Effector memory CD4-positive, alpha-beta T cell (primary cell): Measurements from ENCODE around the gene VPS51.
"Not testable (repeated sequence)": the region's sequence is repeated elsewhere in the genome, so short reads cannot be mapped to it uniquely, and the experiment has no call there.

Source experiments
- DNase-seq, 3 donors: peaks; one replicate each; pipeline ENCODE4 v3.0.0-alpha.2; 2020
- H3K27ac ChIP-seq: 2 replicates; pipeline ENCODE4 v1.7.0; 2013; ENCODE audit warnings: mild to moderate bottlenecking, low read length, moderate library complexity; ENCODE audit not compliant: insufficient read depth, poor library complexity, severe bottlenecking
- H3K27me3 ChIP-seq: replicated peaks from 2 replicates; pipeline ENCODE4 v1.7.0; 2013; ENCODE audit warnings: mild to moderate bottlenecking, low read length; ENCODE audit not compliant: insufficient read depth, control insufficient read depth, poor library complexity, severe bottlenecking
- H3K36me3 ChIP-seq: 2 replicates; pipeline ENCODE4 v1.7.0; 2013; ENCODE audit warnings: mild to moderate bottlenecking, low read length, moderate library complexity; ENCODE audit not compliant: control insufficient read depth, insufficient read depth
- H3K4me1 ChIP-seq: 2 replicates; pipeline ENCODE4 v1.7.0; 2013; ENCODE audit warnings: low read length, mild to moderate bottlenecking; ENCODE audit not compliant: control insufficient read depth, insufficient read depth, poor library complexity, severe bottlenecking
- H3K4me3 ChIP-seq: 2 replicates; pipeline ENCODE4 v1.7.0; 2013; ENCODE audit warnings: low read length, low read depth, mild to moderate bottlenecking; ENCODE audit not compliant: insufficient read depth, poor library complexity, severe bottlenecking
- H3K9me3 ChIP-seq: 2 replicates; pipeline ENCODE4 v1.7.0; 2013; ENCODE audit warnings: mild to moderate bottlenecking, low read length, moderate library complexity; ENCODE audit not compliant: control insufficient read depth

The VPS51 gene

DNA sequence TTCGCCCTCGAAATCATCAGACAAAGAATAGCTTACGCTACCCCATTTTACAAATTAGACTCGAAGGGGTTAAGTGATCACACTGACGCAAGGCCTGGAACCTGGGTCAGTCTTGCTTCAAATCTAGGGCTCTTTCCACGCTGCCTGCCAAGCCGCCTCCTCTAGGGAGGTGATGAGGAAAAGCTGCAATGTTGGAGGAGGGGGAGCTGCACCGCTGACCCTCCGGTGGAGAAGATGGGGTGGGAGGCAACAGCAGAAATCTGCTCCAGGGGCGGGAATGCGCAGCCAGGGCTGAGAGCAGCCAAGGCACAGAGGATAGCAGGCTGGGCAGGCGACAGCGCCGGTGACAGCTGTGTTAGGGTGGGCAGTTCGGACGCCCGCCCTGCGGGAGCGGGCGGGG is 37.7 kb downstream of the VPS51 start:
- H3K27me3 ChIP-seq = no peaks in the 10 kb centered on the region
- peaks cover 21% of the 10 kb centered on the region for H3K4me1 ChIP-seq
- H3K9me3 ChIP-seq = no peaks in the 10 kb centered on the region
- H3K36me3 ChIP-seq = peaks cover 43% of the 10 kb centered on the region
- peak overlapping the region; percentile 99 for H3K27ac ChIP-seq
- no peak for DNase-seq
- peak overlapping the region; percentile 83 for H3K4me3 ChIP-seq

DNA sequence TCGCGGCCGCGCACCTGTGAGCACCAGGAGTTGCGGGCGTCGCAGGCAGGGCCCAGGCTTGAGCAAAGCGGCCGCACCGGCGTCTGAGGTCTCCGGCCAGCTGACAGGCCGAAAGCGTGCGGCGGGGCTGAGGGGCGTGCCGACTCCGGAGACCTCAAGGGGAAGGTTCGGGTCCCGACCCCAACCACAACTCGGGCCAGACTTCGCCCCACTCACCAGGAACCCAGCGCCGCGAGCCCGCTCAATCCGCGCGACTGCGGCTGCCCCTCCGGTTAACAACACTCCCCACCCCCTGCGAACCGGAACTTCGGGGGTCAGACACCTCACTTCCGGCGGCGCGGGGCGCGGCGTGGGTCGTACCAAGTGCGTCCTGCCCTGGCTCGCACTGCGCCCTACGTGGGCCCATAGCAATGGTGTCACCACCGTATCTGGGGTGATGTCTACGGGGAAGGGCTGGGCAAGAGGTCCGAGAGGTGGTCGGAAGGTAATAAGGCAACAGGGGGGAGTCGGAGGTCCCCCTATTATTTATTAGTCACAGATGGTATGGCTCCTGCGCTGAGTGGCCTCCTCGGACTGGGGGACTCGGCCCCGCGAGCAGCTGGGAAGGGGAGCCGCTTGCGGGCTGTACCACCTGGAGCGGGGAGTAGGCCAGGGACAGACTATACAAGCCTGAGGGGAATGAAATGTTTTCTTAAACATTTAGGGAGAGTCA is 38.4 kb downstream of the VPS51 start, which contains the start of gene SYVN1:
SYVN1 (minus strand) TSS at position 280 of the 712 bp plus-strand sequence. CDS start 918 bp downstream, outside the sequence.
- Histone ChIP-seq H3K27ac (peak within 1 kb of the TSS; percentile 99), H3K9me3 (no peaks in the 10 kb centered on the region), H3K27me3 (no peaks in the 10 kb centered on the region), H3K4me3 (peak within 1 kb of the TSS; percentile 83), H3K4me1 (peaks cover 21% of the 10 kb centered on the region), H3K36me3 (peaks cover 36% of the 10 kb centered on the region)
- peak; percentile 84 to 88 (median 86) for DNase-seq

DNA sequence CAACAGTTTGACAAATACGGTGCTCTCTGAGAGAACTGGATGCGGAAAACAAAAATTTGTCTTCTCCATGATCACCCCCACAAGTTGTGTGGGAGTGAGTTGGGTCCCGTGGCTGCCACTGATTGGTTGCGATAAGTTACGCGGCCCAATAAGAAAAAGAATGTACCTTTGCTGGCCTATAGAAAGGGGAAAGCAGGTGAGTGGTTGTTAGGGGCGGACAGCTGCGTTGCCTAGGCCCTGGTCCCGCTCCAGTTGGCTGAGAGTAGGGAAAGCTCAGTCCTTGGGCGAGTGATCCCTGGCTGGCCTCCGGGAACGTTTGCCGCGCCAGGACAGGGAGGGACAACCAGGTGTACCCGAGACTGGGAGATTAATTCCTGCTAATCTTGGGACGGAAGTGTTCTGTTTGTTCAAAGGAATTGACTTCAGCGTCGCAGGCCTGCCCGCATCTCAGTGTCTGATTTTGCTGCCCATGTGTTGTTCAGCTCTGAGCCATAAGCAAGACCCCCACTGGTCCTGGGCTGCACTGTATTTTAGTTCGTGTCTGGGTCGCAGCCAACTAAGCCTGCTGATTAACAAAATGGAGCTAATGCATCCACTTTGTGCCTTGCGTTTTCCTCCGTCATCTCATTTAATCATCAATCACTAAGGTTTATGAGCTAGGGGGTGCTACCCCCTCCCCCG is 39.1 kb downstream of the VPS51 start:
- peaks cover 21% of the 10 kb centered on the region for H3K4me1 ChIP-seq
- H3K9me3 ChIP-seq = no peaks in the 10 kb centered on the region
- no peaks in the 10 kb centered on the region for H3K27me3 ChIP-seq
- peak overlapping the region; percentile 99 for H3K27ac ChIP-seq
- H3K36me3 ChIP-seq = peaks cover 29% of the 10 kb centered on the region
- H3K4me3 ChIP-seq = peak overlapping the region; percentile 83
- DNase-seq = peak; percentile 77 to 84 (median 83)

DNA sequence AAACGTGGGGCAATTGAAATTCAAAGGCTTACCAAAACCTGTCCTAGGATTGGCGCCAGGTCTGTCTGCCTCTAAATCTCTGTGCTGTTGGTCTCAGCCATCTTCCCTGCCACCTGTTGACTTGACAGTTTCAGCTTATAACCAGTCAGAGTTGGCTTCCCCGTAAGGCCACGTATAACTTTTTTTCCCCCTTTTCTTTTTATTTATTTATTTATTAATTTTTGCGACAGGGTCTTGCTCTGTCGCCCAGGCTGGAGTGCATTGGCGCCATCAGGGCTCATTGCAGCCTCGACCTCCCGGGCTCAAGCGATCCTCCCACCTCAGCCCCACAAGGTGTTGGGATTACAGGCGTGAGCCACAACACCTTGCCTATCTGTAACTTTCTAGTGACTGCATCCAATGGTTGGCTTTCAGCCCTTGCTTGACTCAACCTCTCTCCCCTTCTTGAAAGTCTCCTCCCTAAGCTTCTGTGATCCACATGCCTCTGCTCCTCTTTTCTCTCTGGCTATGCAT is 39.7 kb downstream of the VPS51 start:
- H3K9me3 ChIP-seq = no peaks in the 10 kb centered on the region
- H3K4me1 ChIP-seq = peaks cover 21% of the 10 kb centered on the region
- peaks cover 23% of the 10 kb centered on the region for H3K36me3 ChIP-seq
- no peaks in the 10 kb centered on the region for H3K27me3 ChIP-seq
- H3K4me3 ChIP-seq = peak overlapping the region; percentile 83
- H3K27ac ChIP-seq = peak overlapping the region; percentile 99
- no peak for DNase-seq

DNA sequence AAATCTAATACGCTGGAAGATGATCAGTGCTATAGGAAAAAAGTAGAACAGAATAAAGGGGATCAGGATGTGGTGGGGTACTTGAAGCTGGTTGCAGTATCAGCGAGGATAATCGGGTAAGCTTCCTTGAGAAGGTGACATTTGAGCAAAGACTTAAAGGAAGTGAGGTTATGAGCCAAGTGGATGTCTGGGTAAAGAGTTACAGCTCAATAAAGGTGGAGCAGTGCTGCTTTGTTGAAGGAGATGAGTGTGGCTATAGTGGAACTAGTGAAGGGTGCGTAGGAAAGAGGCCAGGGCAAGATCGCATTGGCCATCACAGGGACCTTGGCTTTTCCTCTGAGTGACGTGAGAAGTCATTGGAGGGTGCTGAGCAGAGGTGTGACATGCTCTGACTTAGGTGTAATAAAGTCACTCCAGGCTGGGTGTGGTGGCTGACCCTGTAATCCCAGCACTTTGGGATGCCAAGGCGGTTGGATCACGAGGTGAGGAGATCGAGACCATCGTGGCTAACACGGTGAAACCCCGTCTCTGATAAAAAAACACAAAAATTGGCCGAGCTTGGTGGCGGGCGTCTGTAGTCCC is 40.6 kb downstream of the VPS51 start:
- no peak overlapping the region for H3K4me3 ChIP-seq
- no peak overlapping the region for H3K27ac ChIP-seq
- peaks cover 14% of the 10 kb centered on the region for H3K36me3 ChIP-seq
- H3K9me3 ChIP-seq = no peaks in the 10 kb centered on the region
- no peak for DNase-seq
- H3K27me3 ChIP-seq = no peaks in the 10 kb centered on the region
- peaks cover 21% of the 10 kb centered on the region for H3K4me1 ChIP-seq

DNA sequence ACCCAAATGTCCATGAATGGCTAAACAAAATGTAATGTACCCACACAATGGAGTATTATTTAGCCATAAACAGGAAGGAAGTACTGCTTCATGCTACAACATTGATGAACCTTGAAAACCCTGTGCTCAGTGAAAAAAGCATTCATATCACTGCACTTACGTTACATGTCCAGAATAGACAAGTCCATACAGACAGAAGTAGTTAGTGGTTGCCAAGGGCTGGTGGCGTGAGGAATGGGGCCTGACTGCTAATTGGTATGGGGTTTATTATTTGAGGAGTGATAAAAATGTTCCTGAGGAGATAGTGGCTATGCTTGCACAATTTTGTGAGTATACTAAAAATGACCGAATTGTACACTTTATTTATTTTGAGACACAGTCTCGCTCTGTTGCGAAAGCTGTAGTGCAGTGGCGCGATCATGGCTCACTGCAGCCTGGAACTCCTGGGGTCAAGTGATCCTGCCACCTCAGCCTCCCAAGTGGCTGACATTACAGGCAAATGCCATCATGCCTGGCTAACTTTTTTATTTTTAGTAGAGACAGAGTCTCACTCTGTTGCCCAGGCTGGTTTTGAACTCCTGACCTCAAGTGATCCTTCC is 46.0 kb downstream of the VPS51 start:
- no peak for DNase-seq
- Histone ChIP-seq H3K9me3 (no peaks in the 10 kb centered on the region), H3K27me3 (no peaks in the 10 kb centered on the region), H3K4me1 (no peaks in the 10 kb centered on the region), H3K4me3 (no peak overlapping the region), H3K36me3 (no peaks in the 10 kb centered on the region), H3K27ac (no peak overlapping the region)

DNA sequence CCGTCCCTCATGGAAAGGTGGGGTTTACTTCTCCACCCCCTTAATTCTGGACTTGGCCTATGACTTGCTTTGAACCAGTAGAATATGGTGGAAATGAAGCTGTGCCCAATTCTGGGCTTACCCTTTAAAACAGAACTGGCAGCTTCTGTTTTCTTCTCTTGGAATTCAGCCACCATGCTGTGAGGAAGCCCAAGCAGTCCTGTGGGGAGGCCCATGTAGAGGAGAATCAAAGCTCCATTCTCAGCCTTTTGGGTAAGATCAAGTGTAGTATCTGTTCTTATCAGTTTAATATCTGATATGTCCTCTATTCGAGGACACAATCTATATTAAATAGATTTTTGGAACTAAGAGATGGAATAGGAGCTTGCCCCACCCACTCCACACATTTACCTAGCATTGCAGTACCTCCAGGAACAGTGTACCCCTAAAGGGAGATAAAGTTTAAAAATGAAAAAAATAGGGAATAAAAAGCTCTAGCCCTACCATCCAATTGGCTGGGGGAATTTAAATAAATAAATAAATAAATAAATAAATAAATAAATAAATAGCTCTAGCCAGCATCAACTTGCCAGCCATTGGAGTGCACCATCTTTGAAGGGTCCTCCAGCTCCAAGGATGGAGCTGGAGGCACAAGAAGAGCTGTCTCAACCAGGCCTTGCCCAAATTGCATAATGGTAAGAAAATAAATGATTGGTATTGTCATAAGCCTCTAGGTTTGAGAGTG is 51.5 kb downstream of the VPS51 start:
- Histone ChIP-seq H3K9me3 (no peaks in the 10 kb centered on the region), H3K4me3 (no peak overlapping the region), H3K4me1 (no peaks in the 10 kb centered on the region), H3K27me3 (no peaks in the 10 kb centered on the region), H3K27ac (no peak overlapping the region), H3K36me3 (no peaks in the 10 kb centered on the region)
- no peak for DNase-seq

DNA sequence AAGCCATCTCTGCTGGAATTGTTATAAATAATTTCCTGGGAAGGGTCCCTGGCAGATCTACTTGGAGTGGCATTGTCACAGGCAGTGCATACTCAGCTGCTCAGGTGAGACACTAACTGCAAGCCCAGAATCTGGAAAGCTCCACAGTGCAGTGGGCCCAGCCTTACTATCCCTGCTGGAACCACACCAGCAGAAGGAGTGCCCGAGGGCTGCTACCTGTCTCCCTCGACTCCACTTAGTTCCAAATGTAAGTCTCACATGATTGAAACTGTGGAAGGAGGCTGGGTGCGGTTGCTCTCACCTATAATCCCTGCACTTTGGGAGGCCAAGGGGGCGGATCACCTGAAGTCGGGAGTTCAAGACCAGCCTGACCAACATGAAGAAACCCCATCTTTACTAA is 52.6 kb downstream of the VPS51 start:
- no peak for DNase-seq
- Histone ChIP-seq H3K27ac (no peak overlapping the region), H3K36me3 (no peaks in the 10 kb centered on the region), H3K9me3 (no peaks in the 10 kb centered on the region), H3K27me3 (no peaks in the 10 kb centered on the region), H3K4me1 (no peaks in the 10 kb centered on the region), H3K4me3 (no peak overlapping the region)

DNA sequence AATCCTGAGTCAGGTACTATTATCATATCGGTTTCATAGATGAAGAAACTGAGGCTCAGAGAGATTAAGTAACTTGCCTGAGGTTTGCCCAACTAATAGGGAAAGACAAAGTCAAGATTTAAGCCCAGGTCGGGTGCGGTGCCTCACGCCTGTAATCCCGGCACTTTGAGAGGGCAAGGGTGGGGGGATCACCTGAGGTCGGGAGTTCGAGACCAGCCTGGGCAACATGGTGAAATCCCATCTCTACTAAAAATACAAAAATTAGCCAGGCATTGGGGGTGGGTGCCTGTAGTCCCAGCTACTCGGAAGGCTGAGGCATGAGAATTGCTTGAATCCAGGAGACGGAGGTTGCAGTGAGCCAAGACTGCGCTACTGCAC is 54.1 kb downstream of the VPS51 start:
- H3K4me1 ChIP-seq = not testable (repeated sequence)

More for the DNA sequence above, 54.1 kb downstream of the VPS51 start:
- not testable (repeated sequence) for H3K4me3 ChIP-seq, H3K27ac ChIP-seq, H3K9me3 ChIP-seq, H3K36me3 ChIP-seq, DNase-seq, H3K27me3 ChIP-seq
